ENCODE data around the gene CGRRF1. TPM values are rescaled to one million over a fixed set of nuclear protein-coding genes. Genes with fewer than 3 reads are reported as not detected.

Gene CGRRF1
- total RNA-seq, 4 donors from 2014 or later, result 16.5 to 28.8 (median 21.2) TPM

DNA sequence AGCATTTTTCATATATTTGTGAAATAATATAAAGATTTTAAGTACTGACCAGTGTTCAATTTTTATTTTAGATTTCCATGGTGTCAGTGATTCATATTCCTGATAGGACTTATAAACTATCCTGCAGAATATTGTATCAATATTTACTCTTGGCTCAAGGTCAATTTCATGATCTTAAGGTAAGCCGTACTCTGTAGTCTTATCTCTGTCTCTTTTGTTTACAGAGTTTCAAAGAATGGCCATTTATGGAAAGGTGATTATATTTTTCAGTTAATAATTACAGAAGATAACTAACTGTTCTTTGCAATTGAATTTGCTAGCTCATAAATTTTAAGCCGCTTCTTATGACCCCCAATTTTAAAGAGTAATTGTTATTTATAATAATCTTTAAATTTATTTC, 27.9 kb downstream of the CGRRF1 start:
- Histone ChIP-seq H3K4me1 (peaks cover 0 to 4% (median 0%) of the 10 kb centered on the region in 4 donors), H3K36me3 (peaks cover 0 to 31% (median 4%) of the 10 kb centered on the region in 3 donors), H3K27me3 (no peaks in the 10 kb centered on the region), H3K27ac (no peak overlapping the region), H3K4me3 (no peak overlapping the region), H3K9me3 (no peaks in the 10 kb centered on the region)
- TF ChIP-seq POLR2A (IDR thresholded peaks at IDR 0.05), result no peak
- WGBS, 2 donors, result 96% methylated on average over 2 of the region's 2 CpGs
- DNase-seq (ENCODE audit: low spot score in 2 of 2), result no peak

DNA sequence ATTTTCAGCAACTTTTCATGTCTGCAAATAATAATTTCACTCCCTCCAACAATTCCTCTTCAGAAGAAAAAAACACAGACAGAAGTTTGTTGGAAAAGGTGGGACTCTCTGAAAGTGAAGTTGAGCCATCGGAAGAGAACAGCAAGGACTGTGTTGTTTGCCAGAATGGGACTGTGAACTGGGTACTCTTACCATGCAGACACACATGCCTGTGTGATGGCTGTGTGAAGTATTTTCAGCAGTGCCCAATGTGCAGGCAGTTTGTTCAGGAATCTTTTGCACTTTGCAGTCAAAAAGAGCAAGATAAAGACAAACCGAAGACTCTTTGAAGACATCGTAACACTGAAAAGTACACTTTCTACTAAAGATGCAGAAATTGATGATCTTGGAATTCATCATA, 28.3 kb downstream of the CGRRF1 start:
- Histone ChIP-seq H3K4me1 (peaks cover 0 to 4% (median 0%) of the 10 kb centered on the region in 4 donors), H3K27me3 (no peaks in the 10 kb centered on the region), H3K4me3 (no peak overlapping the region), H3K36me3 (peaks cover 0 to 31% (median 4%) of the 10 kb centered on the region in 3 donors), H3K27ac (no peak overlapping the region), H3K9me3 (no peaks in the 10 kb centered on the region)
- no peak for DNase-seq (ENCODE audit: low spot score in 2 of 2)
- 94 to 97% methylated on average over 3 of the region's 3 CpGs for WGBS, 2 donors
- no peak for TF ChIP-seq EP300 (IDR thresholded peaks at IDR 0.05)
- TF ChIP-seq, protein P1, sequence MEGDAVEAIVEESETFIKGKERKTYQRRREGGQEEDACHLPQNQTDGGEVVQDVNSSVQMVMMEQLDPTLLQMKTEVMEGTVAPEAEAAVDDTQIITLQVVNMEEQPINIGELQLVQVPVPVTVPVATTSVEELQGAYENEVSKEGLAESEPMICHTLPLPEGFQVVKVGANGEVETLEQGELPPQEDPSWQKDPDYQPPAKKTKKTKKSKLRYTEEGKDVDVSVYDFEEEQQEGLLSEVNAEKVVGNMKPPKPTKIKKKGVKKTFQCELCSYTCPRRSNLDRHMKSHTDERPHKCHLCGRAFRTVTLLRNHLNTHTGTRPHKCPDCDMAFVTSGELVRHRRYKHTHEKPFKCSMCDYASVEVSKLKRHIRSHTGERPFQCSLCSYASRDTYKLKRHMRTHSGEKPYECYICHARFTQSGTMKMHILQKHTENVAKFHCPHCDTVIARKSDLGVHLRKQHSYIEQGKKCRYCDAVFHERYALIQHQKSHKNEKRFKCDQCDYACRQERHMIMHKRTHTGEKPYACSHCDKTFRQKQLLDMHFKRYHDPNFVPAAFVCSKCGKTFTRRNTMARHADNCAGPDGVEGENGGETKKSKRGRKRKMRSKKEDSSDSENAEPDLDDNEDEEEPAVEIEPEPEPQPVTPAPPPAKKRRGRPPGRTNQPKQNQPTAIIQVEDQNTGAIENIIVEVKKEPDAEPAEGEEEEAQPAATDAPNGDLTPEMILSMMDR (IDR thresholded peaks at IDR 0.05), result no peak
- TF ChIP-seq POLR2A (IDR thresholded peaks at IDR 0.05), result no peak

DNA sequence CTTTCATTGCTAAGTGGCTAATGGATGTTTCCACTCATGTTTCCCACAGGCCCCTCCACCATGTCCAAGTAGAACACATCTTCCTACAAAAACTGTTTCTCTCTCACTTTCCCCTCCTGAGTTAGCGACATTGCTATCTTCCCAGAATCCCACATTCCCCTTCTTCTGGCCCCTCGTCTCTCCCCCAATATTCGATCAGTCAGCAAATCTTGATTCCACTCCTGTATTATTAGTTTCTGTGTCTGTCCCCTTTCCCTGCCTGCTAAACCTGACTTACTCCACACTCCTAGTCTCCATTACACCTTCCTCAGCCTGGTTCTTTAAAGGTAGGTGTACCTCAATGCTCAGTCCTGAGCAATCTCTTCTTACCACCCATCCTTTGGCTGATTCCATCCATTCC, 37.9 kb downstream of the CGRRF1 start:
- Histone ChIP-seq H3K9me3 (no peaks in the 10 kb centered on the region), H3K27me3 (no peaks in the 10 kb centered on the region), H3K36me3 (no peaks in the 10 kb centered on the region), H3K4me1 (no peaks in the 10 kb centered on the region), H3K27ac (no peak overlapping the region), H3K4me3 (no peak overlapping the region)
- no peak for DNase-seq (ENCODE audit: low spot score in 2 of 2)
- 95 to 96% methylated on average over 3 of the region's 3 CpGs for WGBS, 2 donors
- TF ChIP-seq, protein P1 (IDR thresholded peaks at IDR 0.05), result no peak
- no peak for TF ChIP-seq EP300 (IDR thresholded peaks at IDR 0.05)
- TF ChIP-seq POLR2A (IDR thresholded peaks at IDR 0.05), result no peak

DNA sequence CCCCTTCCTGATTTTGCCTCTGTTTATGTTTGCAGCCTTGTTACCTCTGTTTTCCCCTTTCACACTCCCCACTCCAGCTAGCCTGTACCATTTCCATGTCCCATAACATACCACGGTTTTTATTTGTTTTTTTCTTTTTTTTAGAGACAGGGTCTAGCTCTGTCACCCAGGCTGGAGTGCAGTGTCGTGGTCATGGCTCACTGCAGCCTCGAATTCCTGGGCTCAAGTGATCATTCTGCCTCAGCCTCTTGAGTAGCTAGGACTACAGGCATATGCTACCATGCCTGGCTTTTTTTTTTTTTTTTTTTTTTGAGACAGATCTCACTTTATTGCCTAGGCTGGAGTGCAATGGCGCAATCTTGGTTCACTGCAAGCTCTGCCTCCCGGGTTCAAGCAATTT, 38.8 kb downstream of the CGRRF1 start:
- TF ChIP-seq, protein P1 (IDR thresholded peaks at IDR 0.05), result no peak
- H3K4me1 ChIP-seq, result no peaks in the 10 kb centered on the region
- H3K27me3 ChIP-seq, result no peaks in the 10 kb centered on the region
- no peak for DNase-seq (ENCODE audit: low spot score in 2 of 2)
- 81 to 88% methylated on average over 5 of the region's 5 CpGs for WGBS, 2 donors
- no peak overlapping the region for H3K27ac ChIP-seq
- no peaks in the 10 kb centered on the region for H3K9me3 ChIP-seq
- H3K4me3 ChIP-seq, result no peak overlapping the region
- H3K36me3 ChIP-seq, result no peaks in the 10 kb centered on the region

DNA sequence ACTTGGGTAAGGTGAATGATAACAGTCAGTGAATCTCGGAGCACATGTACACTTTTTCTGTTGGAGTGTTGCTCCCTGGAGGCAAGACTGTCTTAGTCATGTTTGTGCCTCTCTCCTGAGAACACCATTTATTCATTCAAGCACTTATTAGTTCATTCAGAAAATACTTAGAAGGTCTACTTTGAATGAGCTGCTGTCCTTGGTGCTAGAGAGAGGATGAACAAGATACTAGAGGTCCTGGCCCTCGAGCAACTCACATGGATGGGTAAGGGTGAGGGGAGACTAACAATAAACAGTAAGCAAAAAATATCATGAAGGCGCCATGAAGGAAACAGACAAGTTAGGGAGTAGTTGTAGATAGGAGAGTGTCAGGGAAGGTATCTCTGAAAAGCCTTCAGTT, 40.2 kb downstream of the CGRRF1 start:
- 77 to 86% methylated on average over 3 of the region's 3 CpGs for WGBS, 2 donors
- H3K36me3 ChIP-seq, result no peaks in the 10 kb centered on the region
- DNase-seq (ENCODE audit: low spot score in 2 of 2), result no peak
- H3K4me3 ChIP-seq, result no peak overlapping the region
- TF ChIP-seq, protein P1 (IDR thresholded peaks at IDR 0.05), result no peak
- TF ChIP-seq EP300 (IDR thresholded peaks at IDR 0.05), result no peak
- TF ChIP-seq POLR2A (IDR thresholded peaks at IDR 0.05), result no peak
- H3K9me3 ChIP-seq, result no peaks in the 10 kb centered on the region
- H3K27me3 ChIP-seq, result no peaks in the 10 kb centered on the region
- H3K4me1 ChIP-seq, result no peaks in the 10 kb centered on the region
- H3K27ac ChIP-seq, result no peak overlapping the region

DNA sequence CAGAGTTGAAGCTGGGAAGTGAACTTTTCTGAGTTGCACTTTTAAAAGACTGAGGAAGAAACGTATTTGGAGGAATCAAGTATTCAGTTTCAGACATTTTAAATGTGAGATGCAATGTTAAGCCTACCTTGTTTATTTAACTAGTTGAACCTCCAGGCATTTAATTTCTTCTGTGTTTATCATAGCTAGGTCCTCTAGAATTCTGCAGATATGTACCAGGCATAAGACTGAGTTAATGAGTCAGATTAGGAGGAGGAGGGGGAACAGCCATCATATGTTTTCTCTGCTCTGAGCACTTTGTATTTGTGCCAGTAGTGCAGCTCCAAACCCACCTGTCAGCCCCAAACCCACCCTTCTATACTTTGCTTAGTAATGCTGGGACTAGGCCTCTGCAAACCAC, 40.8 kb downstream of the CGRRF1 start:
- TF ChIP-seq, protein P1 (IDR thresholded peaks at IDR 0.05), result no peak
- TF ChIP-seq POLR2A (IDR thresholded peaks at IDR 0.05) (no peak), EP300 (IDR thresholded peaks at IDR 0.05) (no peak)
- no peaks in the 10 kb centered on the region for H3K36me3 ChIP-seq
- DNase-seq (ENCODE audit: low spot score in 2 of 2), result no peak
- no peaks in the 10 kb centered on the region for H3K27me3 ChIP-seq
- no peaks in the 10 kb centered on the region for H3K9me3 ChIP-seq
- H3K4me3 ChIP-seq, result no peak overlapping the region
- no peak overlapping the region for H3K27ac ChIP-seq
- H3K4me1 ChIP-seq, result no peaks in the 10 kb centered on the region
- 71 to 81% methylated on average over 1 of the region's 1 CpG for WGBS, 2 donors
